ENCODE measurements around the gene ZFAND3.
"Not testable (repeated sequence)": the region's sequence is repeated elsewhere in the genome, so short reads cannot be mapped to it uniquely, and the experiment has no call there.

DNA sequence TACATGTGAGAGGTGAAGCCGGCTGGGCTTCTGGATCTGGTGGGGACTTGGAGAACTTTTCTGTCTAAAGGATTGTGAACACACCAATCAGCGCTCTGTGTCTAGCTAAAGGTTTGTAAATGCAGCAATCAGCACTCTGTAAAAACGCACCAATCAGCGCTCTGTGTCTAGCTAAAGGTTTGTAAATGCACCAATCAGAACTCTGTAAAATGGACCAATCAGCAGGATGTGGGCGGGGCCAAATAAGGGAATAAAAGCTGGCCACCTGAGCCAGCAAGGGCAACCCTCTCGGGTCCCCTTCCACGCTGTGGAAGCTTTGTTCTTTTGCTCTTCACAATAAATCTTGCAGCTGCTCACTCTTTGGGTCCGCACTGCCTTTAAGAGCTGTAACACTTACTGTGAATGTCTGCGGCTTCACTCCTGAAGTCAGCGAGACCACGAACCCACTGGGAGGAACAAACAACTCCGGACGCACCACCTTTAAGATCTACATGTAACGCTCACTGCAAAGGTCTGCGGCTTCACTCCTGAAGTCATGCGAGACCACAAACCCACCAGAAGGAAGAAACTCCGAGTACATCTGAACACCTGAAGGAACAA, 143.1 kb downstream of the ZFAND3 start:
- TF ChIP-seq POLR2A (IDR thresholded peaks at IDR 0.05; ENCODE audit: low read depth); POLR2AphosphoS5 (IDR thresholded peaks at IDR 0.05); CTCF (IDR thresholded peaks at IDR 0.05): not testable (repeated sequence)
